KMS-11 (cell line): ENCODE measurements around the gene FAM43B.

Experiments used
- H2AFZ ChIP-seq: fragments of 200-600 bp; sonication (generic); 2 replicates; pipeline ENCODE4 v1.6.1; 2016; ENCODE audit warnings: antibody characterized with exemption, mixed run types, low read depth
- H3K27ac ChIP-seq: fragments of 200-600 bp; sonication (generic); 2 replicates; pipeline ENCODE4 v1.6.1; 2016; ENCODE audit warnings: mild to moderate bottlenecking, mixed run types
- H3K27me3 ChIP-seq: fragments of 200-600 bp; sonication (generic); 2 replicates; pipeline ENCODE4 v1.6.1; 2017; ENCODE audit warnings: mild to moderate bottlenecking, low read depth, mixed run types, moderate library complexity; ENCODE audit not compliant: insufficient read depth
- H3K36me3 ChIP-seq: fragments of 200-600 bp; sonication (generic); 2 replicates; pipeline ENCODE4 v1.6.1; 2017; ENCODE audit warnings: mild to moderate bottlenecking, mixed run types; ENCODE audit not compliant: insufficient read depth
- H3K4me1 ChIP-seq: fragments of 200-600 bp; sonication (generic); 2 replicates; pipeline ENCODE4 v1.6.1; 2016; ENCODE audit warnings: mild to moderate bottlenecking, low read depth, mixed run types; ENCODE audit not compliant: poor library complexity, severe bottlenecking
- H3K4me2 ChIP-seq: fragments of 200-600 bp; sonication (generic); 2 replicates; pipeline ENCODE4 v1.7.0; 2016; ENCODE audit warnings: mild to moderate bottlenecking, mixed run types
- H3K4me3 ChIP-seq: fragments of 200-600 bp; sonication (generic); IDR thresholded peaks from 2 replicates; pipeline ENCODE4 v1.6.1; 2017; ENCODE audit warnings: low read depth, low read length, mixed read lengths; ENCODE audit not compliant: insufficient read depth
- H3K79me2 ChIP-seq: fragments of 200-600 bp; sonication (generic); 2 replicates; pipeline ENCODE4 v1.6.1; 2016; ENCODE audit warnings: low read depth, mixed run types; ENCODE audit not compliant: insufficient read depth
- H3K9ac ChIP-seq: fragments of 200-600 bp; sonication (generic); 2 replicates; pipeline ENCODE4 v1.6.1; 2016; ENCODE audit warnings: mild to moderate bottlenecking, mixed run types
- H4K20me1 ChIP-seq: fragments of 200-600 bp; sonication (generic); 2 replicates; pipeline ENCODE4 v1.6.1; 2016; ENCODE audit warnings: mild to moderate bottlenecking, mixed run types; ENCODE audit not compliant: insufficient read depth
- CTCF ChIP-seq: fragments of 200-600 bp; sonication (generic); conservative IDR thresholded peaks from 2 replicates; pipeline ENCODE4 v1.6.1; 2017; ENCODE audit warnings: low read depth, mild to moderate bottlenecking, antibody characterized with exemption, low read length, moderate library complexity, mixed read lengths

The FAM43B gene

GRCh38 chr1:20602851-20603450 is 50.6 kb downstream of the FAM43B start:
- H3K79me2 ChIP-seq: no peaks in the 10 kb centered on the region
- H3K27ac ChIP-seq: no peak overlapping the region
- H3K4me1 ChIP-seq: no peaks in the 10 kb centered on the region
- H2AFZ ChIP-seq: no peak overlapping the region
- no peak overlapping the region for H3K9ac ChIP-seq
- no peaks in the 10 kb centered on the region for H4K20me1 ChIP-seq
- no peak overlapping the region for H3K4me2 ChIP-seq
- peaks cover 27% of the 10 kb centered on the region for H3K27me3 ChIP-seq
- H3K36me3 ChIP-seq: no peaks in the 10 kb centered on the region
- no peak for TF ChIP-seq CTCF
- H3K4me3 ChIP-seq: no peak overlapping the region

- H3K9ac ChIP-seq: no peak overlapping the region
These were observed 51.4 kb downstream of the FAM43B start for GRCh38 chr1:20603504-20604464.

More at GRCh38 chr1:20603504-20604464, 51.4 kb downstream of the FAM43B start:
- no peak overlapping the region for H3K4me2 ChIP-seq
- peaks cover 25% of the 10 kb centered on the region for H3K27me3 ChIP-seq
- H3K4me3 ChIP-seq: no peak overlapping the region
- no peaks in the 10 kb centered on the region for H3K79me2 ChIP-seq
- no peak overlapping the region for H3K27ac ChIP-seq
- no peaks in the 10 kb centered on the region for H4K20me1 ChIP-seq
- no peaks in the 10 kb centered on the region for H3K4me1 ChIP-seq
- TF ChIP-seq CTCF: no peak
- no peak overlapping the region for H2AFZ ChIP-seq
- no peaks in the 10 kb centered on the region for H3K36me3 ChIP-seq
